Stromal cell of bone marrow (primary cell): Measurements from ENCODE around the gene FCN1.

Experiments
- DNase-seq: peaks from one replicate; pipeline ENCODE4 v3.0.0-alpha.2; 2012; ENCODE audit warnings: low read depth

FCN1 gene

GRCh38 chr9:134891053-134891452 is 26.7 kb downstream of the FCN1 start:
- no peak for DNase-seq

- no peak for DNase-seq
Measured at GRCh38 chr9:134890155-134890495, 27.6 kb downstream of the FCN1 start.

- DNase-seq = no peak
Measured at GRCh38 chr9:134889386-134890154, 28.1 kb downstream of the FCN1 start.

GRCh38 chr9:134888603-134889190 is 29.0 kb downstream of the FCN1 start:
- no peak for DNase-seq

GRCh38 chr9:134887686-134888602 is 29.8 kb downstream of the FCN1 start:
- no peak for DNase-seq

GRCh38 chr9:134887219-134887618 is 30.5 kb downstream of the FCN1 start:
- no peak for DNase-seq

- no peak for DNase-seq
Measured at GRCh38 chr9:134886413-134886913, 31.2 kb downstream of the FCN1 start.

- DNase-seq = no peak
Measured at GRCh38 chr9:134885679-134886412, 31.9 kb downstream of the FCN1 start.

- no peak for DNase-seq
Measured at GRCh38 chr9:134885001-134885678, 32.6 kb downstream of the FCN1 start.

GRCh38 chr9:134884492-134884891 is 33.2 kb downstream of the FCN1 start:
- DNase-seq = no peak

- DNase-seq = no peak
Measured at GRCh38 chr9:134883040-134883782, 34.5 kb downstream of the FCN1 start.

- no peak for DNase-seq
Measured at GRCh38 chr9:134882204-134882785, 35.4 kb downstream of the FCN1 start.

GRCh38 chr9:134881313-134881670 is 36.4 kb downstream of the FCN1 start:
- no peak for DNase-seq

- no peak for DNase-seq
Measured at GRCh38 chr9:134880484-134881312, 37.0 kb downstream of the FCN1 start, which contains the start of gene FCN2. Gene FCN2, plus strand, starts transcription at chr9:134880810. Its CDS starts 12 bp downstream, at chr9:134880822.

GRCh38 chr9:134879664-134880483 is 37.8 kb downstream of the FCN1 start:
- DNase-seq = no peak

GRCh38 chr9:134877541-134877940 is 40.2 kb downstream of the FCN1 start:
- no peak for DNase-seq

- no peak for DNase-seq
Measured at GRCh38 chr9:134875371-134875770, 42.3 kb downstream of the FCN1 start.

- no peak for DNase-seq
Measured at GRCh38 chr9:134872482-134873231, 45.1 kb downstream of the FCN1 start.
